Progenitor cell of endocrine pancreas (in vitro differentiated cells): ENCODE results near the gene CD44. TPM values are rescaled to one million over a fixed set of nuclear protein-coding genes. Genes with fewer than 3 reads are reported as not detected.

Experiments
- DNase-seq: peaks from one replicate; pipeline ENCODE4 v3.0.0; 2021; ENCODE audit warnings: low spot score; ENCODE audit not compliant: unreplicated experiment
- H3K27ac Mint-ChIP-seq: 2 replicates; pipeline ENCODE4 v1.8.0; 2021; ENCODE audit warnings: mild to moderate bottlenecking, moderate library complexity, mixed read lengths
- H3K27me3 Mint-ChIP-seq: 2 replicates; pipeline ENCODE4 v1.8.0; 2021; ENCODE audit warnings: mixed read lengths
- H3K36me3 Mint-ChIP-seq: 2 replicates; pipeline ENCODE4 v1.8.0; 2022; ENCODE audit warnings: mixed read lengths; ENCODE audit not compliant: insufficient read depth
- H3K4me1 Mint-ChIP-seq: 2 replicates; pipeline ENCODE4 v1.8.0; 2021; ENCODE audit warnings: low read depth, mixed read lengths
- H3K4me3 Mint-ChIP-seq: 2 replicates; pipeline ENCODE4 v1.8.0; 2021; ENCODE audit warnings: low read depth, mild to moderate bottlenecking, moderate library complexity, mixed read lengths
- H3K9me3 Mint-ChIP-seq: 2 replicates; pipeline ENCODE4 v1.8.0; 2021; ENCODE audit warnings: low read depth, mixed read lengths
- CTCF ChIP-seq: fragments of 200-600 bp; sonication (generic); IDR thresholded peaks from one replicate; pipeline ENCODE4 v1.5.0; 2021; ENCODE audit warnings: antibody characterized with exemption, mild to moderate bottlenecking; ENCODE audit not compliant: unreplicated experiment
- total RNA-seq: library from RNA; stranded (reverse); gene quantifications from 2 replicates; pipeline ENCODE4 v1.2.1, GENCODE V29; 2021

Gene CD44
- total RNA-seq, 1 donor from 2014 or later, result 1.9 TPM

DNA sequence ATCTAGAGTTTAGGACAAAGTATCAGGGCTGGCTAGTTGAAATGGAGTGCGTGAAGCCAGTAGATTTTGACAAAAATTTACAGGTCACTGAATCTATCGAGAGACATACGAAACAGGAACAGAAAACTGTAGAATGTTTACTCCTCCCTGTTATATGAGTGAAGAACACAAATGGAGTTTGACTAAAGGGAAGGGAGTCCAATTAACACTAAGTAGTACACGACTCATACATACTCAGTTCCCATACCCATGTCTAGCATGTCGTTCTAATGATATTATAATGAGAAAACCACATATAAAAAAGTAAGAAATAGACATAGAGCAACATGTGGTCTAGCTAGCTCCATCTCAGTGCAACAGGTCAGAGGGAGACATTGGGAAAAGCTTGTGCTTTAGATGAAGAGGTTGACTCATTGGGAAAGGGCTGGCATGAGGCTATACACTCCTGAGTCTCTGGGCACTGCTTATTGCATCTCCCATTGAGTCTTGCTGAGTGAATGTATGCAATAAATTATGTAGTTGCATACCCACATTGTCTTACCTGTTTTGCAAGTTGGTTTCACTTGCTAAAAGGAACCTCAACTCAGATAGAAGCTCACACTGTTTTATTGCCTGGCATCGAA, 43.5 kb downstream of the CD44 start:
- H3K27ac Mint-ChIP-seq, result no peak overlapping the region
- no peak for DNase-seq
- H3K36me3 Mint-ChIP-seq, result no peaks in the 10 kb centered on the region
- no peak for TF ChIP-seq CTCF
- H3K27me3 Mint-ChIP-seq, result peaks cover 23% of the 10 kb centered on the region
- no peaks in the 10 kb centered on the region for H3K9me3 Mint-ChIP-seq
- H3K4me3 Mint-ChIP-seq, result no peak overlapping the region
- no peaks in the 10 kb centered on the region for H3K4me1 Mint-ChIP-seq

GRCh38 chr11:35183326-35183925, 44.5 kb downstream of the CD44 start:
- no peak for DNase-seq
- H3K9me3 Mint-ChIP-seq, result no peaks in the 10 kb centered on the region
- no peak for TF ChIP-seq CTCF
- H3K4me1 Mint-ChIP-seq, result no peaks in the 10 kb centered on the region
- H3K4me3 Mint-ChIP-seq, result no peak overlapping the region
- H3K36me3 Mint-ChIP-seq, result no peaks in the 10 kb centered on the region
- H3K27me3 Mint-ChIP-seq, result peaks cover 20% of the 10 kb centered on the region
- H3K27ac Mint-ChIP-seq, result no peak overlapping the region

DNA sequence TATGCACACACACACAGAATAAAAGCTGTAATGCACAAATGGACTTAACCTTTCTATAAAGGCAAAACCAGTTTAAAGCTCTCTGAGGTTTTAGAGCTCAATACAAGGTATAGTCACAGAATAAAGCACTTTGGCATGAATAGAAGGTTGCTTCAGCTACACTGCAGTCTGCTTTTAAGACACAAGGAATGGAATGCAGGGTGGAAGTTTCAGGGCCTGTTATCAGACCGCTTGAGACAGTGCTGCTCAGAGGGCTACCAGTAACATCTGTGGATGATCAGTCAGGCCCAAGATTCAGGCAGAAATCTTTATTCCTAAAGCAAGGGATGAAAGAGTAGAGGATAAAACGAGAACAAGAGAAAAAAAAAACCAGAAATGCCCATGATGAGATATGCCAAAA, 46.7 kb downstream of the CD44 start:
- Mint-ChIP-seq H3K27me3 (peaks cover 13% of the 10 kb centered on the region), H3K27ac (no peak overlapping the region), H3K36me3 (no peaks in the 10 kb centered on the region), H3K9me3 (no peaks in the 10 kb centered on the region), H3K4me1 (peaks cover 3% of the 10 kb centered on the region), H3K4me3 (no peak overlapping the region)
- no peak for DNase-seq
- TF ChIP-seq CTCF, result no peak

- TF ChIP-seq CTCF, result no peak
- Mint-ChIP-seq H3K27me3 (peaks cover 7% of the 10 kb centered on the region), H3K27ac (no peak overlapping the region), H3K9me3 (no peaks in the 10 kb centered on the region), H3K4me1 (peaks cover 22% of the 10 kb centered on the region), H3K4me3 (no peak overlapping the region), H3K36me3 (no peaks in the 10 kb centered on the region)
- DNase-seq, result no peak
Measured at GRCh38 chr11:35187996-35188395, 49.0 kb downstream of the CD44 start.

DNA sequence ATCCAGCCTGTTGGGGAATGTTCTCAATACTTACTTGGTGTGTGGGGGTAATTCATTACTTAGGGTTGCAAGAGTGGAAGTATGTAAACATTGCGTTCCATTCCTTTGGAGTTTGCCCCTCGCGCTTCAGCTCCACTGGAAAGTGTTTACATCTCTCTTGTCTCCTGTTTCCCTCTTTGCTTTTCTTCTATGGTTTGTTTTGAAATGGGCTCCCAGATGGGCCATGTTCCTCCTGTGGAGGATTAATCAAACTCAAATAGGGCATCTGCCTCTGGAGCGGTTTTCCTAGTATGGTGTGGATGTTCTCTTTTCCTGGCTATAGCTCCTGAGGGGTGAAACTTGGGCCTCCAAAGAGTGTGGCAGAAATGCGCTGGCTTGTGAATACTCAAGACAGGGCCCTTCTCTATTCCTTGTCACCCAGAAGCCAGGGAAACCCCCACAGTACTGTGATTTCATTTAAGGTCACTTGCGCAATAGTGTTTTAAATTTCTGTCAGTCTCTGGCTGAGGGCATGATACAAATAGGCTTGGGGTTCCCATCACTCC, 51.9 kb downstream of the CD44 start:
- no peak for DNase-seq
- H3K27me3 Mint-ChIP-seq, result peaks cover 3% of the 10 kb centered on the region
- no peak overlapping the region for H3K27ac Mint-ChIP-seq
- H3K9me3 Mint-ChIP-seq, result no peaks in the 10 kb centered on the region
- no peak for TF ChIP-seq CTCF
- peaks cover 22% of the 10 kb centered on the region for H3K4me1 Mint-ChIP-seq
- no peaks in the 10 kb centered on the region for H3K36me3 Mint-ChIP-seq
- H3K4me3 Mint-ChIP-seq, result no peak overlapping the region
